Osteoblast (primary cell): ENCODE data around the gene FGF3. TPM values are rescaled to one million over a fixed set of nuclear protein-coding genes. Genes with fewer than 3 reads are reported as not detected.

Source experiments
- DNase-seq: peaks from one replicate; pipeline ENCODE4 v3.0.0; 2011; ENCODE audit warnings: low spot score, mixed read lengths; ENCODE audit not compliant: insufficient read length; ENCODE audit errors: missing footprints
- H2AFZ ChIP-seq: 2 replicates; pipeline ENCODE4 v1.6.0; 2011; ENCODE audit warnings: mild to moderate bottlenecking, low read length
- H3K27ac ChIP-seq: 2 replicates; pipeline ENCODE4 v1.5.1; 2011; ENCODE audit warnings: mild to moderate bottlenecking, low read depth, low read length, moderate library complexity
- H3K27me3 ChIP-seq: 2 replicates; pipeline ENCODE4 v1.6.0; 2012; ENCODE audit warnings: mild to moderate bottlenecking, control low read depth, inconsistent platforms, low read length, moderate library complexity; ENCODE audit not compliant: insufficient read depth
- H3K36me3 ChIP-seq: 2 replicates; pipeline ENCODE4 v1.5.1; 2011; ENCODE audit warnings: mild to moderate bottlenecking, low read length, control low read depth, moderate library complexity; ENCODE audit not compliant: insufficient read depth
- H3K4me1 ChIP-seq: 2 replicates; pipeline ENCODE4 v1.5.1; 2011; ENCODE audit warnings: mild to moderate bottlenecking, low read length, control low read depth, moderate library complexity; ENCODE audit not compliant: insufficient read depth
- H3K4me2 ChIP-seq: 2 replicates; pipeline ENCODE4 v1.6.0; 2011; ENCODE audit warnings: mild to moderate bottlenecking, low read length; ENCODE audit not compliant: insufficient read depth
- H3K4me3 ChIP-seq: fragments of 200-600 bp; sonication (generic); 3 replicates; pipeline ENCODE4 v1.5.1; 2012; ENCODE audit warnings: mild to moderate bottlenecking, low read length, inconsistent platforms; ENCODE audit not compliant: insufficient read depth
- H3K79me2 ChIP-seq: 2 replicates; pipeline ENCODE4 v1.6.0; 2012; ENCODE audit warnings: mild to moderate bottlenecking, low read length, control low read depth, inconsistent platforms; ENCODE audit not compliant: insufficient read depth
- H3K9me3 ChIP-seq: 2 replicates; pipeline ENCODE4 v1.5.1; 2011; ENCODE audit warnings: low read depth, low read length, control low read depth
- H4K20me1 ChIP-seq: 2 replicates; pipeline ENCODE4 v1.6.0; 2012; ENCODE audit warnings: mild to moderate bottlenecking, low read length, control low read depth; ENCODE audit not compliant: insufficient read depth
- total RNA-seq: library from RNA; depleted of rRNA; stranded (reverse); fragments of >200 nt; gene quantifications from 2 replicates; pipeline ENCODE4 v1.2.3, GENCODE V29; 2012
- TF ChIP-seq, protein P1 (sequence below): IDR thresholded peaks from 2 replicates; pipeline ENCODE4 v1.5.1; 2011; ENCODE audit warnings: mild to moderate bottlenecking, low read depth, low read length, moderate library complexity; ENCODE audit errors: extremely low read depth

Gene FGF3
- total RNA-seq, 1 donor, result not detected

DNA sequence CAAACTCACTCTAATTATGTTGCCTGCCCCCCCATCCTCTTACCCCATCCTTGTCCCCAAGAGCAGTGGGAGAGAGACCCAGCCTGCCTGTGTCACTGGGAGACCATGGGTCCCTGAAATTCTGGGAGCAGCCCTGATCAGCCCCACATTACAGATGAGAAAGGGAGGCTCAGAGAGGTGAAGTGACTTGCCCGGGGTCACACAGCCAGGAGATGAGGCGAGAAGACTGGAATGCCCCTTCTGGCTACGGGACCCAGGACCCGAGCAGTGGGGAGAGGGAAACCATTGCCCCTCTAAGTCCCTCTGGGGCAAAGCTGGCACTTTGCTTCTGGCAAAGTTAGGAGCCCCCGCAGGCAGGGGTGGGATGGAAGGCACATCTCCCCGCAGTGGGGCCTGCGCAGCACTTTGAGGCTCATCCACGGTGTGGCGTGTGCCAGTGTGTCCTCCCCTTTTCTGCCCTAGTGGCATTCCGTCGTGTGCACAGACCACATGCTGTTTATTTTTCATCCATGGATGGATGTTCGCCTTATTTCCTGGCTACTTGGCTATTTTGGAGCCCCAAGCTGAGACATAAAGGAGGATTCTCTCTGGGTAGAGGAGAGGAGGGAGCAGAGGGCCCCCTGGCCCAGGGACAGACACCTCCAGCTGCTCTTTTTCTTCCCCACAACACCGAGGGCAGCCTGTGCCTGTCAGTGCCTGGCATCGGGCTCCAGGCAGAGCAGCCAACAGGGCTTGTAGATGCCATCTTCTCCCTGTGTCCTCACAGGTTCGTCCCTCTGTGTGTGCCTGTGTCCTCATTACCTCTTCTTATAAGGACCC lies 3.7 kb upstream of the FGF3 start:
- no peaks in the 10 kb centered on the region for H3K9me3 ChIP-seq
- TF ChIP-seq, protein P1, sequence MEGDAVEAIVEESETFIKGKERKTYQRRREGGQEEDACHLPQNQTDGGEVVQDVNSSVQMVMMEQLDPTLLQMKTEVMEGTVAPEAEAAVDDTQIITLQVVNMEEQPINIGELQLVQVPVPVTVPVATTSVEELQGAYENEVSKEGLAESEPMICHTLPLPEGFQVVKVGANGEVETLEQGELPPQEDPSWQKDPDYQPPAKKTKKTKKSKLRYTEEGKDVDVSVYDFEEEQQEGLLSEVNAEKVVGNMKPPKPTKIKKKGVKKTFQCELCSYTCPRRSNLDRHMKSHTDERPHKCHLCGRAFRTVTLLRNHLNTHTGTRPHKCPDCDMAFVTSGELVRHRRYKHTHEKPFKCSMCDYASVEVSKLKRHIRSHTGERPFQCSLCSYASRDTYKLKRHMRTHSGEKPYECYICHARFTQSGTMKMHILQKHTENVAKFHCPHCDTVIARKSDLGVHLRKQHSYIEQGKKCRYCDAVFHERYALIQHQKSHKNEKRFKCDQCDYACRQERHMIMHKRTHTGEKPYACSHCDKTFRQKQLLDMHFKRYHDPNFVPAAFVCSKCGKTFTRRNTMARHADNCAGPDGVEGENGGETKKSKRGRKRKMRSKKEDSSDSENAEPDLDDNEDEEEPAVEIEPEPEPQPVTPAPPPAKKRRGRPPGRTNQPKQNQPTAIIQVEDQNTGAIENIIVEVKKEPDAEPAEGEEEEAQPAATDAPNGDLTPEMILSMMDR, result no peak
- H2AFZ ChIP-seq, result no peak overlapping the region
- peaks cover 68% of the 10 kb centered on the region for H3K27me3 ChIP-seq
- no peaks in the 10 kb centered on the region for H4K20me1 ChIP-seq
- no peak overlapping the region for H3K4me3 ChIP-seq
- no peaks in the 10 kb centered on the region for H3K4me1 ChIP-seq
- H3K4me2 ChIP-seq, result no peak overlapping the region
- H3K79me2 ChIP-seq, result no peaks in the 10 kb centered on the region
- DNase-seq, result peak; percentile 78
- no peak overlapping the region for H3K27ac ChIP-seq
- H3K36me3 ChIP-seq, result no peaks in the 10 kb centered on the region

DNA sequence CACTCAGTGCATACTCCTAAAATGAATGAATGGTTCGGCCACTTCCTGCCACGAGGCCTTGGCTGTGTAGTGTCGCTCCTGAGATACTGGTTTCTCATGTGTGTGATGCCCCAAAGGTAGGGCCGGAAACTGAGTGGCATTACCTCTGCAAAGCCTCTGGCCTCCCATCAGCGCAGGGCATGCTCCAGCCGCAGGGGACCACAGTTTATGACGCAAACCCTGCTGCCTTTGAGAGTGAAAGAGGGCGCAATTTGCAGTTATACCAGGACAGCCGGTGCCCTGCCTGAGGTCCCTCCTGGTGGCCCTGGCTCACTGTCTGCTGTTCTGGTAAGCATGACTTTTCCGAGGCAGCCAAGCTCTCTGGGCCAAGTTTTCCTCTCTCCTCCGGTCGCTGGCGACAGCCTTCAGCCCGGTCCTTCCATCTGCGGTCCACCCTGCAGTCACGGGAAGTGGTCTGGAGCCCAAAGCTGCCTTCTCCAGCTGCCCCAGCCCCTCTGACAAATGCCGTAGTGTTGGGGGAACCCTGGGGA lies 2.4 kb upstream of the FGF3 start:
- H3K4me2 ChIP-seq, result no peak overlapping the region
- TF ChIP-seq, protein P1, result no peak
- H2AFZ ChIP-seq, result no peak overlapping the region
- DNase-seq, result peak; percentile 57
- H3K79me2 ChIP-seq, result no peaks in the 10 kb centered on the region
- H4K20me1 ChIP-seq, result no peaks in the 10 kb centered on the region
- H3K4me1 ChIP-seq, result no peaks in the 10 kb centered on the region
- H3K36me3 ChIP-seq, result no peaks in the 10 kb centered on the region
- H3K9me3 ChIP-seq, result no peaks in the 10 kb centered on the region
- no peak overlapping the region for H3K4me3 ChIP-seq
- H3K27me3 ChIP-seq, result peaks cover 78% of the 10 kb centered on the region
- no peak overlapping the region for H3K27ac ChIP-seq

DNA sequence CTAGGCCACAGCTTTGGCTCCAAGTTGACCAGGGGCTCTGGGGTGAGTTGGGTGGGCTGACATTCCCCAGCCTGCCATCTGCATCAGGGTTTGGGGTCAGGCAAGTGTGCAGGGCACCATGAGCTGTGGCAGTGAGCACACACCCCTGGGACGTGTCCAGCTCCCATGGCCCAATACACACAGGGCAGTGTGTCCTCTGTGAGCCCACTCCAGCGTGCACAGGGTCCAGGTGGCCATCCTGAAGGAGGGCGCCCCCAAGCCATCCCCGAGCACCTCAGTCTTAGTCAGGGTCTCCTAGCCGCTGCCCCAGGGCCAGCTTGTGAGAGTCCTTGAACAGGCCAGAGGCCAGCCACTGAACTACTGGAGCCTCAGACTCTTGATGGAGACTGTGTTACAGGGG lies 1.2 kb upstream of the FGF3 start:
- Histone ChIP-seq H4K20me1 (no peaks in the 10 kb centered on the region), H2AFZ (no peak overlapping the region), H3K36me3 (no peaks in the 10 kb centered on the region), H3K79me2 (no peaks in the 10 kb centered on the region), H3K4me2 (no peak overlapping the region), H3K4me1 (no peaks in the 10 kb centered on the region), H3K27me3 (peaks cover 81% of the 10 kb centered on the region), H3K27ac (no peak overlapping the region), H3K4me3 (no peak overlapping the region), H3K9me3 (no peaks in the 10 kb centered on the region)
- TF ChIP-seq, protein P1, result no peak
- peak; percentile 82 for DNase-seq

DNA sequence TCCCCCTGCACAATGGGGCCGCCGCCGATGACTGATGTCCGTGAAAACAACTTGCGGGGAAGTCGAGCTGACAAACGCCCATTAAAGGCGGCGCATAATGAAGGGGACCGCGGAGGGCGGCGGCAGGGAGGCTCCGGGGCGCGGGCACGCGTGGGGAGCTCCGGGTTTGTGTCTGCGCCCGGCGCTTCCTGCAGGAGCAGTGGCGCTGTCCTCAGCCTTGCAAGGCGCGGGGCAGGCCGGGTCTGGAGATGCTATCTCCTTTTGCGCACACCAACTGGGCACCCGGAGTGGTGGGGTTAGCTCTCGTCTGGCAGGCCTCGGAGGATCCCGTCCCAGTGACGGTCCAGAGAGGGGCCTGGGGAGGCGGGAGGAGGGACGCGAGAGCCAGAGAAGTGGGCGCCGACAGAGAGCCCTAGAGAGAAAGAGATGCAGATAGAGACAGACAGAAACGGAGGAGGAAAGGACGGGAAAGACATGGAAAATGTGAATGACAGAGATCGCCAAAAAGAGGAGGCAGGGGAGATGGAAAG lies 390 bp upstream of the FGF3 start:
- Histone ChIP-seq H3K4me3 (no peak overlapping the region), H3K4me2 (no peak overlapping the region), H3K36me3 (no peaks in the 10 kb centered on the region), H3K27me3 (peaks cover 81% of the 10 kb centered on the region), H3K4me1 (no peaks in the 10 kb centered on the region), H3K79me2 (no peaks in the 10 kb centered on the region), H2AFZ (no peak overlapping the region), H4K20me1 (no peaks in the 10 kb centered on the region), H3K27ac (no peak overlapping the region), H3K9me3 (no peaks in the 10 kb centered on the region)
- DNase-seq, result peak; percentile 87
- TF ChIP-seq, protein P1, result no peak
